SK-N-SH treated with all-trans-retinoic acid at 6 μM for 48 hours (cell line): ENCODE measurements around the gene MRPS27.

Source experiments
- ATAC-seq: fragments of 200-7000 bp; cut with Tn5 transposase; 3 replicates; pipeline ENCODE4 v1.9.1; 2020; ENCODE audit warnings: mild to moderate bottlenecking, moderate library complexity
- ARNTL ChIP-seq: fragments of 450-650 bp; formaldehyde crosslinking; IDR thresholded peaks from 2 replicates; pipeline ENCODE4 v1.5.0; 2020; ENCODE audit warnings: low read depth, mild to moderate bottlenecking, moderate library complexity, borderline replicate concordance
- BACH2 ChIP-seq: fragments of 250-450 bp; sonication (Bioruptor Pico); IDR thresholded peaks from 2 replicates; pipeline ENCODE4 v1.9.0; 2021; ENCODE audit warnings: mild to moderate bottlenecking, borderline replicate concordance
- CSDC2 ChIP-seq: fragments of 250-450 bp; sonication (Bioruptor Pico); IDR thresholded peaks from 2 replicates; pipeline ENCODE4 v1.5.0; 2020; ENCODE audit warnings: mild to moderate bottlenecking, moderate library complexity
- ESRRG ChIP-seq: fragments of 250-450 bp; sonication (Bioruptor Pico); IDR thresholded peaks from 2 replicates; pipeline ENCODE4 v1.6.1; 2021; ENCODE audit warnings: mild to moderate bottlenecking
- GLIS3 ChIP-seq: fragments of 250-450 bp; sonication (Bioruptor Pico); IDR thresholded peaks from 2 replicates; pipeline ENCODE4 v1.5.0; 2020; ENCODE audit warnings: mild to moderate bottlenecking, moderate library complexity
- ISL1 ChIP-seq: fragments of 250-450 bp; sonication (Bioruptor Pico); IDR thresholded peaks from 2 replicates; pipeline ENCODE4 v2.1.2; 2022; ENCODE audit warnings: mild to moderate bottlenecking, moderate library complexity
- OSR1 ChIP-seq: fragments of 250-450 bp; sonication (Bioruptor Pico); IDR thresholded peaks from 2 replicates; pipeline ENCODE4 v1.8.0; 2022; ENCODE audit warnings: moderate library complexity, mild to moderate bottlenecking, inconsistent platforms
- PPARA ChIP-seq: fragments of 250-450 bp; sonication (Bioruptor Pico); IDR thresholded peaks from 2 replicates; pipeline ENCODE4 v1.5.0; 2020; ENCODE audit warnings: mild to moderate bottlenecking, borderline replicate concordance
- RARB ChIP-seq: fragments of 250-450 bp; sonication (Bioruptor Pico); IDR thresholded peaks from 2 replicates; pipeline ENCODE4 v1.8.0; 2021; ENCODE audit warnings: mild to moderate bottlenecking, moderate library complexity
- SNAI2 ChIP-seq: fragments of 250-450 bp; sonication (Bioruptor Pico); IDR thresholded peaks from 2 replicates; pipeline ENCODE4 v1.5.0; 2020; ENCODE audit warnings: mild to moderate bottlenecking, moderate library complexity
- TOX ChIP-seq: fragments of 250-450 bp; sonication (Bioruptor Pico); IDR thresholded peaks from 2 replicates; pipeline ENCODE4 v1.8.0; 2021; ENCODE audit warnings: mild to moderate bottlenecking, moderate library complexity, borderline replicate concordance
- ZFP30 ChIP-seq: fragments of 450-650 bp; formaldehyde crosslinking; IDR thresholded peaks from 2 replicates; pipeline ENCODE4 v1.5.0; 2022; ENCODE audit warnings: mild to moderate bottlenecking, moderate library complexity
- ZNF8 ChIP-seq: fragments of 450-650 bp; formaldehyde crosslinking; IDR thresholded peaks from 2 replicates; pipeline ENCODE4 v1.5.0; 2020; ENCODE audit warnings: mild to moderate bottlenecking, moderate library complexity
- TF ChIP-seq, protein P1 (sequence below): fragments of 250-450 bp; sonication (Bioruptor Pico); IDR thresholded peaks from 2 replicates; pipeline ENCODE4 v1.5.1; 2020; ENCODE audit warnings: low read depth, mild to moderate bottlenecking, moderate library complexity
- TF ChIP-seq, protein P2 (sequence below): fragments of 250-450 bp; sonication (Bioruptor Pico); IDR thresholded peaks from 2 replicates; pipeline ENCODE4 v1.8.0; 2021; ENCODE audit warnings: low read depth, mild to moderate bottlenecking, moderate library complexity, borderline replicate concordance
- TF ChIP-seq, protein P3 (sequence below): fragments of 250-450 bp; sonication (Bioruptor Pico); IDR thresholded peaks from 2 replicates; pipeline ENCODE4 v1.5.1; 2021; ENCODE audit warnings: mild to moderate bottlenecking, moderate library complexity
- TF ChIP-seq, protein P4 (sequence below): fragments of 250-450 bp; sonication (Bioruptor Pico); IDR thresholded peaks from 2 replicates; pipeline ENCODE4 v1.5.0; 2020; ENCODE audit warnings: mild to moderate bottlenecking, moderate library complexity

MRPS27 gene

DNA sequence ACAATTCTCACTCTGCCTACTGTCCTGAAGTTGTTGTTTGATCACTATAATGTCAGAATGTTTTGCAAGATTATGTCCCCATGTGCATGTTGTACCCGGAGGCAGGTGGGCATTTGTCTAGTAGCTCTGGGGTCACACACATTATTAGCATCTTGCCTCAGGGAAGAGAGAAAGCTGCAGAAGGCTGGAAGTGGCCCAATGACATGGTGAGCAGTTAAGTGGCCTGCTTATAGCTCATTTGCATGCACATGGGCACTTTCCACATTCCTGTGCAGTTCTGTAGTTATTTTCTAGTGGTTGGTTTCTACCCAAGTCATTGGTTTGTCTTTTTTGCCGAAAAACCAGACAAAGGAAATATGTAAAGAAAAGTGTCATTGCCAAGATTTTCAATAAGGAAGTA, 131.9 kb downstream of the MRPS27 start (continued):
- TF ChIP-seq CSDC2 (CRISPR knock-in tag) (no peak), ARNTL (no peak)

DNA sequence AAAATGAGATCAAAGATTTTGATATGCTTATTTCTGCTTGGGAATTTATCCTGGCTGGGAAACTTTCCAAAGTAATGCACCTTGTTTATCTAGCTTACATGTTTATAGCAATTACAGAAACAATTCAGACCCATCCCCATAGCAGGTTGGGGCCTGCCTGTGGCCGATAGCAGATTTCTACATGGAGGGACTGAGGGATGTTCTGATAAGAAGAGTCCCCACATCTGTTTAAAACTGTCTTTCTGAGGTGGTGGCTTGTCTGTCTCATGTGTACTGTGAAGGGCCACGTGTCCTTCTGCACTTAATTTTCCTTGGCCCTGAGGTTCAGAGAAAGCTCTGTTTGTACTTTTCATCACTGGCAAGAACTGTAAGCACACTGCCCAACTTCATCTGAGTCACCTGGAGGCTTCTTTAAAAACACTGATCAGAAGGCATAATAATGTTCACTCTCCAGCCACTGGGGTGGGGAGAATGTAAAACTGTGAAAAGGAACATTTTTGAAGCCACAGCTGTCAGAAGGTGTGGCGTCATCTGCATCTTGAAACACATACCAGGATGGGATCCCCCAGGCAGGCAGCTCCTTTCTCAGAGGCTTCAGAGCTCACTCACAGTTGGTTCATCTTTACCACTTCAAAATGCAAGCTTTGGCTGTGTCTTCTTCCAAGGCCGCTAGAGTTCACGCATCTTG, 132.5 kb downstream of the MRPS27 start:
- no peak for TF ChIP-seq BACH2 (CRISPR knock-in tag)
- TF ChIP-seq, protein P1, sequence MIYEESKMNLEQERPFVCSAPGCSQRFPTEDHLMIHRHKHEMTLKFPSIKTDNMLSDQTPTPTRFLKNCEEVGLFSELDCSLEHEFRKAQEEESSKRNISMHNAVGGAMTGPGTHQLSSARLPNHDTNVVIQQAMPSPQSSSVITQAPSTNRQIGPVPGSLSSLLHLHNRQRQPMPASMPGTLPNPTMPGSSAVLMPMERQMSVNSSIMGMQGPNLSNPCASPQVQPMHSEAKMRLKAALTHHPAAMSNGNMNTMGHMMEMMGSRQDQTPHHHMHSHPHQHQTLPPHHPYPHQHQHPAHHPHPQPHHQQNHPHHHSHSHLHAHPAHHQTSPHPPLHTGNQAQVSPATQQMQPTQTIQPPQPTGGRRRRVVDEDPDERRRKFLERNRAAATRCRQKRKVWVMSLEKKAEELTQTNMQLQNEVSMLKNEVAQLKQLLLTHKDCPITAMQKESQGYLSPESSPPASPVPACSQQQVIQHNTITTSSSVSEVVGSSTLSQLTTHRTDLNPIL: no peak
- TF ChIP-seq, protein P2, sequence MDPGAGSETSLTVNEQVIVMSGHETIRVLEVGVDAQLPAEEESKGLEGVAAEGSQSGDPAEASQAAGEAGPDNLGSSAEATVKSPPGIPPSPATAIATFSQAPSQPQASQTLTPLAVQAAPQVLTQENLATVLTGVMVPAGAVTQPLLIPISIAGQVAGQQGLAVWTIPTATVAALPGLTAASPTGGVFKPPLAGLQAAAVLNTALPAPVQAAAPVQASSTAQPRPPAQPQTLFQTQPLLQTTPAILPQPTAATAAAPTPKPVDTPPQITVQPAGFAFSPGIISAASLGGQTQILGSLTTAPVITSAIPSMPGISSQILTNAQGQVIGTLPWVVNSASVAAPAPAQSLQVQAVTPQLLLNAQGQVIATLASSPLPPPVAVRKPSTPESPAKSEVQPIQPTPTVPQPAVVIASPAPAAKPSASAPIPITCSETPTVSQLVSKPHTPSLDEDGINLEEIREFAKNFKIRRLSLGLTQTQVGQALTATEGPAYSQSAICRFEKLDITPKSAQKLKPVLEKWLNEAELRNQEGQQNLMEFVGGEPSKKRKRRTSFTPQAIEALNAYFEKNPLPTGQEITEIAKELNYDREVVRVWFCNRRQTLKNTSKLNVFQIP: no peak
- TF ChIP-seq ARNTL: no peak
- TF ChIP-seq, protein P3, sequence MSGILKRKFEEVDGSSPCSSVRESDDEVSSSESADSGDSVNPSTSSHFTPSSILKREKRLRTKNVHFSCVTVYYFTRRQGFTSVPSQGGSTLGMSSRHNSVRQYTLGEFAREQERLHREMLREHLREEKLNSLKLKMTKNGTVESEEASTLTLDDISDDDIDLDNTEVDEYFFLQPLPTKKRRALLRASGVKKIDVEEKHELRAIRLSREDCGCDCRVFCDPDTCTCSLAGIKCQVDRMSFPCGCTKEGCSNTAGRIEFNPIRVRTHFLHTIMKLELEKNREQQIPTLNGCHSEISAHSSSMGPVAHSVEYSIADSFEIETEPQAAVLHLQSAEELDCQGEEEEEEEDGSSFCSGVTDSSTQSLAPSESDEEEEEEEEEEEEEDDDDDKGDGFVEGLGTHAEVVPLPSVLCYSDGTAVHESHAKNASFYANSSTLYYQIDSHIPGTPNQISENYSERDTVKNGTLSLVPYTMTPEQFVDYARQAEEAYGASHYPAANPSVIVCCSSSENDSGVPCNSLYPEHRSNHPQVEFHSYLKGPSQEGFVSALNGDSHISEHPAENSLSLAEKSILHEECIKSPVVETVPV (CRISPR knock-in tag): no peak
- TF ChIP-seq ZFP30 (CRISPR knock-in tag): no peak
- TF ChIP-seq SNAI2 (CRISPR knock-in tag): no peak
- no peak for TF ChIP-seq RARB (CRISPR knock-in tag)
- no peak for TF ChIP-seq ISL1 (CRISPR knock-in tag)
- TF ChIP-seq TOX (CRISPR knock-in tag): no peak
- TF ChIP-seq GLIS3: no peak
- TF ChIP-seq ZNF8: no peak
- TF ChIP-seq, protein P4, sequence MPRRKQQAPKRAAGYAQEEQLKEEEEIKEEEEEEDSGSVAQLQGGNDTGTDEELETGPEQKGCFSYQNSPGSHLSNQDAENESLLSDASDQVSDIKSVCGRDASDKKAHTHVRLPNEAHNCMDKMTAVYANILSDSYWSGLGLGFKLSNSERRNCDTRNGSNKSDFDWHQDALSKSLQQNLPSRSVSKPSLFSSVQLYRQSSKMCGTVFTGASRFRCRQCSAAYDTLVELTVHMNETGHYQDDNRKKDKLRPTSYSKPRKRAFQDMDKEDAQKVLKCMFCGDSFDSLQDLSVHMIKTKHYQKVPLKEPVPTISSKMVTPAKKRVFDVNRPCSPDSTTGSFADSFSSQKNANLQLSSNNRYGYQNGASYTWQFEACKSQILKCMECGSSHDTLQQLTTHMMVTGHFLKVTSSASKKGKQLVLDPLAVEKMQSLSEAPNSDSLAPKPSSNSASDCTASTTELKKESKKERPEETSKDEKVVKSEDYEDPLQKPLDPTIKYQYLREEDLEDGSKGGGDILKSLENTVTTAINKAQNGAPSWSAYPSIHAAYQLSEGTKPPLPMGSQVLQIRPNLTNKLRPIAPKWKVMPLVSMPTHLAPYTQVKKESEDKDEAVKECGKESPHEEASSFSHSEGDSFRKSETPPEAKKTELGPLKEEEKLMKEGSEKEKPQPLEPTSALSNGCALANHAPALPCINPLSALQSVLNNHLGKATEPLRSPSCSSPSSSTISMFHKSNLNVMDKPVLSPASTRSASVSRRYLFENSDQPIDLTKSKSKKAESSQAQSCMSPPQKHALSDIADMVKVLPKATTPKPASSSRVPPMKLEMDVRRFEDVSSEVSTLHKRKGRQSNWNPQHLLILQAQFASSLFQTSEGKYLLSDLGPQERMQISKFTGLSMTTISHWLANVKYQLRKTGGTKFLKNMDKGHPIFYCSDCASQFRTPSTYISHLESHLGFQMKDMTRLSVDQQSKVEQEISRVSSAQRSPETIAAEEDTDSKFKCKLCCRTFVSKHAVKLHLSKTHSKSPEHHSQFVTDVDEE (CRISPR knock-in tag): no peak
- TF ChIP-seq PPARA (CRISPR knock-in tag): no peak
- no peak for ATAC-seq

DNA sequence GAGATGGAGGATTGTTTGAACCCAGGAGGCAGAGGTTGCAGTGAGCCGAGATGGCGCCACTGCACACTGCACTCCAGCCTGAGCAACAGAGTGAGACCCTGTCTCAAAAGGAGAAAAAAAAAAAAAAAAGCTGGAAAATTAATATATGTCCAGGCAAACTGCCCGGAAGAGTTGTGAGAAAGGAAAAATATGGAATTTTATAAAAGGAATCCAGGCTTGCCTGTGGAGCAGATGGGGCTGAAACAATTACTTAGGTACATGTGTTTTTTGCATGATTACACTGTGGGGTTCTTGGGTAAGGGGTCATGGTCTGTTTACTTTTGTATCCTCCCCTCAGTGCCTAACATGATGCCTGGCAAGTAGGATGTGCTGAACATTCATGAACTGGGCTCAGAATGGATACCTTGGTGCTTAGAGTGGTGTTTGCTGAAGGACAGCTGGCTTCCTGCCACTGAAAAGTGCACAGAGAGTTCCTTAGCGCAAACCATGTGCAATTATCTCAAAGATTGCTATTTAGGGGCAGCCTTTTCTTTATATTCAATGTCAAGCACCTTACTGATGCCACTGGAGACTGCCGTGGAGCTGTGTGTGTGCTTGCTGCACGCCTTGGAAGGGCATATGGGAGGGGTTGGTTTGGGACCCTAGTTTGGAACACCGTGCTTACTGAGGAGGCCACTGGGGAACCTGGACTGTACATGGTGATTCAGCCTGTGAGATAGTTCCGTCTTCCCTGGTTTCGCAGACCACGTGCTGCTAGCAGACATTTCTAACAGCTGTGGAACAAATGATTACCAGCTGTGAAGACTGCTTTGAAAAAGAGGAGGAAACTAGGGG, 134.3 kb downstream of the MRPS27 start:
- no peak for TF ChIP-seq GLIS3
- ATAC-seq: no peak; the same call in 2 of the 3 replicates

DNA sequence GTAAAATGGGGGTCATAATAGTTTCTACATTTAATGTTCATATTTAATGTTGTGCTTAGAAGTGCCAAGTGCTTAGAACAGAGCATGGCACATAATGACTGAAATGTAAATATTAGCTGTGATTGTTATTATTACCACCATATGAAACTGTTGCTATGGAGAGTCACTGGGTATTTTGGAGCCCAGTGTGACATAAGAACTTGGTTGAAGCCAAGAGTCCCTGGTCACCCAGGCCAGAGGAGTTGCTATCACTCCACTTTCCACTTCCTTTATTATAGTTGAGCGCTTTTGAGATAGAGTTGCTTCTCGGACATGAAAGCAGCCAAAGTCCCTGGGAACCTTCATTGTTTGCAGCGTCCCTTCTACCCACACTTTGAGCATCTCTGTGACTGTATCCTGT, 135.6 kb downstream of the MRPS27 start:
- TF ChIP-seq, protein P1: no peak
- no peak for TF ChIP-seq OSR1 (CRISPR knock-in tag)
- TF ChIP-seq, all 23 proteins: peak for 0
- no peak for ATAC-seq

DNA sequence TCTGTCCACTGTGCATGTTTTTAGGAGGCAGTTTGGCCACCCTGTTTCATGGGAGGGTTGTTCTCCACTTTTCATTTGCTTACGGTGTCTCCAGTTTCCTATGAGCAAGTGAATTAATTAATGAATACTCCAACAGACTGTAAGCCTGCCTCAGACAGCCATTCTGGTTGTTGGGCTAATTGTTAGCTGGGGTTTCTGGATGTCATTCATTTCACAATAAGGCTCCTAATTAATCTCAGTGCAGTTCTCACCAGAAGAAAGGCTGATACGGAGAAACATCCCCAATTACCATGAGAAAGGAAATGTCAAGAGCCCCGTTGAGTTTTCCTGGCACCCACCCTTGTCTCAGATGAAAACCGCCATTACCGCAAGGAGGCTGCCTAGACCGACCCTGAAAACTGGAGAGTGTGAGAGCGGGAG, 136.9 kb downstream of the MRPS27 start:
- no peak for ATAC-seq
- no peak for TF ChIP-seq ESRRG (CRISPR knock-in tag)
- TF ChIP-seq, protein P4 (CRISPR knock-in tag): no peak
- no peak for TF ChIP-seq TOX (CRISPR knock-in tag)
